Uterus (tissue), 2 donors: ENCODE measurements around the gene CAMTA1.

ENCODE experiments used
- POLR2A ChIP-seq, 2 donors: fragments of 450-650 bp; IDR thresholded peaks; one replicate each; pipeline ENCODE4 v1.6.1; 2016; ENCODE audit warnings: antibody characterized with exemption in 2 of 2, mild to moderate bottlenecking in 1 of 2, moderate library complexity in 1 of 2
- TF ChIP-seq, protein P1 (sequence below), 4 experiments: fragments of 200-600 bp in 2 of 4; fragments of 450-650 bp in 2 of 4; sonication (generic) in 2 of 4; IDR thresholded peaks; one replicate each; pipeline ENCODE4 v1.5.1; 2016 to 2019; ENCODE audit warnings: antibody characterized with exemption in 4 of 4, mild to moderate bottlenecking in 2 of 4, moderate library complexity in 1 of 4

DNA sequence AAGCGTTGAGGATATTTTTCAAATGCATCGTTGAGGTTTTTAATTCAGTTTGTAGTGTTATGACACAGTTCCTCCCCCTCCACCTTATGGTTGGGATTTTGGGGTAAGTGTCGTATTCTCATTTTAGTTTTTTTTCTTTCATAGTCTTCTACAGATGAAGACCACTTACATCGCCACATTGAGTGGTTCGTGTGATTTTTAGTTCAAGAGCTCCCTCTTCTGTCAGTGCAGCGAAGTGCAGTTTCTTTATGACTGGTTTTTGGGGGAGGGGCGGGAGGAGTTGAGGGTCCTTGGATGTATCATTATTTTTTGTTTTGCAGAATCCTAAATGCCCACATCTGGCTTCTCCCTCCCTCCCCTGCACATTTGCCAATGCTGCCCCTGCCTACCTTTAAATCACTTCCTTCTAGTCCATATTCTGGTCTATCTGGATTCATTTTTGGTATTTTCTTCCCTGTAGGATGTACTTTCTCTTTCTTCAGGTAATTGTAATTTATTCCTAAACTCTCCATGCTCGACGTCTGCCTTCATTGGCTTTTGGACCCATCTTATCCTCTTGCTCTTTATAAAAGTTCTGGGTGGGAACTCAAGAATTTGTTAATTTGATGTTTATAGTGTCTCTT lies 433.1 kb downstream of the CAMTA1 start:
- TF ChIP-seq, protein P1, sequence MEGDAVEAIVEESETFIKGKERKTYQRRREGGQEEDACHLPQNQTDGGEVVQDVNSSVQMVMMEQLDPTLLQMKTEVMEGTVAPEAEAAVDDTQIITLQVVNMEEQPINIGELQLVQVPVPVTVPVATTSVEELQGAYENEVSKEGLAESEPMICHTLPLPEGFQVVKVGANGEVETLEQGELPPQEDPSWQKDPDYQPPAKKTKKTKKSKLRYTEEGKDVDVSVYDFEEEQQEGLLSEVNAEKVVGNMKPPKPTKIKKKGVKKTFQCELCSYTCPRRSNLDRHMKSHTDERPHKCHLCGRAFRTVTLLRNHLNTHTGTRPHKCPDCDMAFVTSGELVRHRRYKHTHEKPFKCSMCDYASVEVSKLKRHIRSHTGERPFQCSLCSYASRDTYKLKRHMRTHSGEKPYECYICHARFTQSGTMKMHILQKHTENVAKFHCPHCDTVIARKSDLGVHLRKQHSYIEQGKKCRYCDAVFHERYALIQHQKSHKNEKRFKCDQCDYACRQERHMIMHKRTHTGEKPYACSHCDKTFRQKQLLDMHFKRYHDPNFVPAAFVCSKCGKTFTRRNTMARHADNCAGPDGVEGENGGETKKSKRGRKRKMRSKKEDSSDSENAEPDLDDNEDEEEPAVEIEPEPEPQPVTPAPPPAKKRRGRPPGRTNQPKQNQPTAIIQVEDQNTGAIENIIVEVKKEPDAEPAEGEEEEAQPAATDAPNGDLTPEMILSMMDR (IDR thresholded peaks at IDR 0.05): peak; percentile 8 to 53 (median 32)
- TF ChIP-seq POLR2A (IDR thresholded peaks at IDR 0.05): no peak
